Suprapubic skin (tissue), 3 donors: ENCODE data around the gene SMYD3.

Source experiments
- CTCF ChIP-seq, 2 donors: fragments of 200-600 bp in 1 of 2; fragments of 450-650 bp in 1 of 2; sonication (generic) in 1 of 2; IDR thresholded peaks; one replicate each; pipeline ENCODE4 v1.5.1; 2016 to 2019; ENCODE audit warnings: antibody characterized with exemption in 2 of 2, mild to moderate bottlenecking in 1 of 2, moderate library complexity in 1 of 2
- POLR2A ChIP-seq, 2 donors: fragments of 450-650 bp; IDR thresholded peaks; one replicate each; pipeline ENCODE4 v1.6.1; 2017; ENCODE audit warnings: antibody characterized with exemption in 2 of 2, mild to moderate bottlenecking in 2 of 2, moderate library complexity in 2 of 2

- TF ChIP-seq CTCF (IDR thresholded peaks at IDR 0.05) (no peak), POLR2A (IDR thresholded peaks at IDR 0.05) (no peak)
Observed at GRCh38 chr1:245827301-245827700, 679.8 kb downstream of the SMYD3 start.
